Testis (tissue), 2 donors: ENCODE results near the gene PREPL.

Source experiments
- POLR2A ChIP-seq: fragments of 450-650 bp; IDR thresholded peaks from one replicate; pipeline ENCODE4 v1.6.1; 2017; ENCODE audit warnings: antibody characterized with exemption, mild to moderate bottlenecking, moderate library complexity
- TF ChIP-seq, protein P1 (sequence below), 3 experiments: fragments of 450-650 bp in 2 of 3; fragments of 200-600 bp in 1 of 3; sonication (generic) in 1 of 3; IDR thresholded peaks; one replicate each; pipeline ENCODE4 v1.5.1; 2016 to 2019; ENCODE audit warnings: antibody characterized with exemption in 3 of 3, mild to moderate bottlenecking in 2 of 3, moderate library complexity in 1 of 3

DNA sequence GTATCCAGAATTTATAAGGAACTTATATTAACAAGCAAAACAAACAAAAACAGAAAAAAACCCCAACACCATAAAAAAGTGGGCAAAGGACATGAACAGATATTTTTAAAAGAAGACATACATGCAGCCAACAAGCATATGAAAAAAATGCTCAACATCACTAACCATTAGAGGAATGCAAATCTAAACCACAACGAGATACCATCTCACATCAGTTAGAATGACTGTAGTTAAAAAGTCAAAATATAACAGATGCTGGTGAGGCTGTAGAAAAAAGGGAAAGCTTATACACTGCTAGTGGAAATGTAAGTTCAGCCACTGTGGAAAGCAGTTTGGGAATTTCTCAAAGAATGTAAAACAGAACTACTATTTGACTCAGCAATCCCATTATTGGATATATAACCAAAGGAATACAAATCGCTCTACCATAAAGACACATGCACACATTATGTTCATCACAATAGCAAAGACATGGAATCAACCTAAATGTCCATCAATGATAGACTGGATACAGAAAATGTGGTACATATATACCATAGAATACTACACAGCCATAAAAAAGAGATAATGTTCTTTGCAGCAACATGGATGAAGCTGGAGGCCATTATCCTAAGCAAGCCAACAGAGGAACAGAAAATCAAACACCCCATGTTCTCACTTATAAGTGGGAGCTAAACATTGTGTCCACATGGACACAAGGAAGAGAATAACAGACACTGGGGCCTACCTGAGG, 25.3 kb downstream of the PREPL start:
- TF ChIP-seq, protein P1, sequence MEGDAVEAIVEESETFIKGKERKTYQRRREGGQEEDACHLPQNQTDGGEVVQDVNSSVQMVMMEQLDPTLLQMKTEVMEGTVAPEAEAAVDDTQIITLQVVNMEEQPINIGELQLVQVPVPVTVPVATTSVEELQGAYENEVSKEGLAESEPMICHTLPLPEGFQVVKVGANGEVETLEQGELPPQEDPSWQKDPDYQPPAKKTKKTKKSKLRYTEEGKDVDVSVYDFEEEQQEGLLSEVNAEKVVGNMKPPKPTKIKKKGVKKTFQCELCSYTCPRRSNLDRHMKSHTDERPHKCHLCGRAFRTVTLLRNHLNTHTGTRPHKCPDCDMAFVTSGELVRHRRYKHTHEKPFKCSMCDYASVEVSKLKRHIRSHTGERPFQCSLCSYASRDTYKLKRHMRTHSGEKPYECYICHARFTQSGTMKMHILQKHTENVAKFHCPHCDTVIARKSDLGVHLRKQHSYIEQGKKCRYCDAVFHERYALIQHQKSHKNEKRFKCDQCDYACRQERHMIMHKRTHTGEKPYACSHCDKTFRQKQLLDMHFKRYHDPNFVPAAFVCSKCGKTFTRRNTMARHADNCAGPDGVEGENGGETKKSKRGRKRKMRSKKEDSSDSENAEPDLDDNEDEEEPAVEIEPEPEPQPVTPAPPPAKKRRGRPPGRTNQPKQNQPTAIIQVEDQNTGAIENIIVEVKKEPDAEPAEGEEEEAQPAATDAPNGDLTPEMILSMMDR (IDR thresholded peaks at IDR 0.05) = no peak
- TF ChIP-seq POLR2A = no peak
